Measurements from ENCODE around the gene IKZF1.

Gene IKZF1

GRCh38 chr7:50292165-50292757 is 12.3 kb upstream of the IKZF1 start:
- TF ChIP-seq, protein P1, sequence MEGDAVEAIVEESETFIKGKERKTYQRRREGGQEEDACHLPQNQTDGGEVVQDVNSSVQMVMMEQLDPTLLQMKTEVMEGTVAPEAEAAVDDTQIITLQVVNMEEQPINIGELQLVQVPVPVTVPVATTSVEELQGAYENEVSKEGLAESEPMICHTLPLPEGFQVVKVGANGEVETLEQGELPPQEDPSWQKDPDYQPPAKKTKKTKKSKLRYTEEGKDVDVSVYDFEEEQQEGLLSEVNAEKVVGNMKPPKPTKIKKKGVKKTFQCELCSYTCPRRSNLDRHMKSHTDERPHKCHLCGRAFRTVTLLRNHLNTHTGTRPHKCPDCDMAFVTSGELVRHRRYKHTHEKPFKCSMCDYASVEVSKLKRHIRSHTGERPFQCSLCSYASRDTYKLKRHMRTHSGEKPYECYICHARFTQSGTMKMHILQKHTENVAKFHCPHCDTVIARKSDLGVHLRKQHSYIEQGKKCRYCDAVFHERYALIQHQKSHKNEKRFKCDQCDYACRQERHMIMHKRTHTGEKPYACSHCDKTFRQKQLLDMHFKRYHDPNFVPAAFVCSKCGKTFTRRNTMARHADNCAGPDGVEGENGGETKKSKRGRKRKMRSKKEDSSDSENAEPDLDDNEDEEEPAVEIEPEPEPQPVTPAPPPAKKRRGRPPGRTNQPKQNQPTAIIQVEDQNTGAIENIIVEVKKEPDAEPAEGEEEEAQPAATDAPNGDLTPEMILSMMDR (IDR thresholded peaks at IDR 0.05; ENCODE audit: borderline replicate concordance, extremely low read depth, low read length, poor library complexity, severe bottlenecking), result no peak
- TF ChIP-seq EZH2 (IDR thresholded peaks at IDR 0.05; ENCODE audit: borderline replicate concordance, low read depth, low read length, severe bottlenecking), result no peak
- DNase-seq, result no peak
- no peak overlapping the region for H3K9ac ChIP-seq (ENCODE audit: low read depth, low read length)

GRCh38 chr7:50292763-50293162 is 11.8 kb upstream of the IKZF1 start:
- no peak overlapping the region for H3K27ac ChIP-seq (ENCODE audit: low read length)
- H3K9me3 ChIP-seq (ENCODE audit: insufficient read depth, low read length, severe bottlenecking), result no peaks in the 10 kb centered on the region
- no peak overlapping the region for H3K4me2 ChIP-seq (ENCODE audit: insufficient read depth, low read length)
- ATAC-seq (ENCODE audit: insufficient read depth, low read depth) (peak; percentile 27; the same call in 1 of the 3 replicates), DNase-seq (no peak)
- no peak for TF ChIP-seq EZH2 (IDR thresholded peaks at IDR 0.05; ENCODE audit: borderline replicate concordance, low read depth, low read length, severe bottlenecking)
- TF ChIP-seq, protein P1 (IDR thresholded peaks at IDR 0.05; ENCODE audit: borderline replicate concordance, extremely low read depth, low read length, poor library complexity, severe bottlenecking), result no peak
- H3K36me3 ChIP-seq (ENCODE audit: insufficient read depth, low read length), result no peaks in the 10 kb centered on the region
- no peak overlapping the region for H2AFZ ChIP-seq (ENCODE audit: low read depth, low read length)
- no peaks in the 10 kb centered on the region for H3K79me2 ChIP-seq (ENCODE audit: insufficient read depth, low read length)
- no peaks in the 10 kb centered on the region for H3K27me3 ChIP-seq (ENCODE audit: insufficient read depth, low read length, poor library complexity)
- H3K9ac ChIP-seq (ENCODE audit: low read depth, low read length), result no peak overlapping the region
- H3K4me3 ChIP-seq (ENCODE audit: low read depth in 1 of 2, low read length in 2 of 2), result no peak overlapping the region
- H3K4me1 ChIP-seq (ENCODE audit: insufficient read depth, low read length), result no peaks in the 10 kb centered on the region
- H4K20me1 ChIP-seq (ENCODE audit: insufficient read depth, low read length), result no peaks in the 10 kb centered on the region

More at GRCh38 chr7:50292165-50292757, 12.3 kb upstream of the IKZF1 start:
- Histone ChIP-seq H3K27ac (ENCODE audit: low read length) (no peak overlapping the region), H3K4me1 (ENCODE audit: insufficient read depth, low read length) (no peaks in the 10 kb centered on the region), H3K9me3 (ENCODE audit: insufficient read depth, low read length, severe bottlenecking) (no peaks in the 10 kb centered on the region), H2AFZ (ENCODE audit: low read depth, low read length) (no peak overlapping the region), H3K27me3 (ENCODE audit: insufficient read depth, low read length, poor library complexity) (no peaks in the 10 kb centered on the region), H3K79me2 (ENCODE audit: insufficient read depth, low read length) (no peaks in the 10 kb centered on the region), H4K20me1 (ENCODE audit: insufficient read depth, low read length) (no peaks in the 10 kb centered on the region), H3K36me3 (ENCODE audit: insufficient read depth, low read length) (no peaks in the 10 kb centered on the region), H3K4me2 (ENCODE audit: insufficient read depth, low read length) (no peak overlapping the region), H3K4me3 (ENCODE audit: low read depth in 1 of 2, low read length in 2 of 2) (no peak overlapping the region)
- ATAC-seq (ENCODE audit: insufficient read depth, low read depth), result no peak

GRCh38 chr7:50293509-50294179 is 10.9 kb upstream of the IKZF1 start:
- ATAC-seq (ENCODE audit: insufficient read depth, low read depth) (no peak), DNase-seq (no peak)
- Histone ChIP-seq H3K9ac (ENCODE audit: low read depth, low read length) (no peak overlapping the region), H3K27ac (ENCODE audit: low read length) (no peak overlapping the region), H4K20me1 (ENCODE audit: insufficient read depth, low read length) (no peaks in the 10 kb centered on the region), H3K36me3 (ENCODE audit: insufficient read depth, low read length) (no peaks in the 10 kb centered on the region), H2AFZ (ENCODE audit: low read depth, low read length) (no peak overlapping the region), H3K27me3 (ENCODE audit: insufficient read depth, low read length, poor library complexity) (no peaks in the 10 kb centered on the region), H3K79me2 (ENCODE audit: insufficient read depth, low read length) (no peaks in the 10 kb centered on the region), H3K9me3 (ENCODE audit: insufficient read depth, low read length, severe bottlenecking) (no peaks in the 10 kb centered on the region), H3K4me2 (ENCODE audit: insufficient read depth, low read length) (no peak overlapping the region), H3K4me1 (ENCODE audit: insufficient read depth, low read length) (no peaks in the 10 kb centered on the region), H3K4me3 (ENCODE audit: low read depth in 1 of 2, low read length in 2 of 2) (no peak overlapping the region)
- TF ChIP-seq, protein P1 (IDR thresholded peaks at IDR 0.05; ENCODE audit: borderline replicate concordance, extremely low read depth, low read length, poor library complexity, severe bottlenecking), result no peak
- TF ChIP-seq EZH2 (IDR thresholded peaks at IDR 0.05; ENCODE audit: borderline replicate concordance, low read depth, low read length, severe bottlenecking), result no peak

Measured in DND-41 (cell line).